D721Med (cell line): ENCODE measurements around the gene SYCP2L.
"Not testable (repeated sequence)": the region's sequence is repeated elsewhere in the genome, so short reads cannot be mapped to it uniquely, and the experiment has no call there.

Source experiments
- DNase-seq: peaks from one replicate; pipeline ENCODE4 v3.0.0; 2011; ENCODE audit warnings: low spot score; ENCODE audit not compliant: insufficient read length
- FAIRE-seq: peaks from 2 replicates; lab custom pipeline; 2011; peaks lifted over from hg19 to GRCh38; lab: Jason Lieb, UNC
- TF ChIP-seq, protein P1 (sequence below): IDR thresholded peaks from 2 replicates; pipeline ENCODE4 v1.5.1; 2012; ENCODE audit warnings: mild to moderate bottlenecking, control low read depth; ENCODE audit not compliant: insufficient read depth; ENCODE audit errors: missing control alignments

Gene SYCP2L

DNA sequence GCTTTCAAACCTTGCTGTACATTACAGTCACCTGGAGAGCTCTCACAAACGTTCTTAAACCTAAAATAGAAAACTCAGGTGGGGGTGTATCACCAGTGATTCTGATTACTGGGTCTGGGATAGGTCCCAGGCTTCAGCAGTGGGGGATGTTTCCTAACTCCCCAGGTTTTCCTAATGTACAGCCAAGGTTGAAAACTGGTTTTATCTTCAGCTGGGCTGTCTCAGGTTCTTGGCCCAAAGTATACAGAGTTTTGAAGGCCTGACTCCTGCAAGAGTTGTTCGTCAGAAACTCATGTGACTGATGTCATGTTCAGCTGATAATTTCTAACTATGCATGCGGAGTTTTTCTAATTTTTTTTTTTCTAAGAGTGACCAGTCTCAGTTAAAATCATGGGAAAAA is 9.8 kb downstream of the SYCP2L start:
- TF ChIP-seq, protein P1, sequence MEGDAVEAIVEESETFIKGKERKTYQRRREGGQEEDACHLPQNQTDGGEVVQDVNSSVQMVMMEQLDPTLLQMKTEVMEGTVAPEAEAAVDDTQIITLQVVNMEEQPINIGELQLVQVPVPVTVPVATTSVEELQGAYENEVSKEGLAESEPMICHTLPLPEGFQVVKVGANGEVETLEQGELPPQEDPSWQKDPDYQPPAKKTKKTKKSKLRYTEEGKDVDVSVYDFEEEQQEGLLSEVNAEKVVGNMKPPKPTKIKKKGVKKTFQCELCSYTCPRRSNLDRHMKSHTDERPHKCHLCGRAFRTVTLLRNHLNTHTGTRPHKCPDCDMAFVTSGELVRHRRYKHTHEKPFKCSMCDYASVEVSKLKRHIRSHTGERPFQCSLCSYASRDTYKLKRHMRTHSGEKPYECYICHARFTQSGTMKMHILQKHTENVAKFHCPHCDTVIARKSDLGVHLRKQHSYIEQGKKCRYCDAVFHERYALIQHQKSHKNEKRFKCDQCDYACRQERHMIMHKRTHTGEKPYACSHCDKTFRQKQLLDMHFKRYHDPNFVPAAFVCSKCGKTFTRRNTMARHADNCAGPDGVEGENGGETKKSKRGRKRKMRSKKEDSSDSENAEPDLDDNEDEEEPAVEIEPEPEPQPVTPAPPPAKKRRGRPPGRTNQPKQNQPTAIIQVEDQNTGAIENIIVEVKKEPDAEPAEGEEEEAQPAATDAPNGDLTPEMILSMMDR = no peak
- FAIRE-seq (no peak), DNase-seq (no peak)

GRCh38 chr6:10901770-10902169 is 14.9 kb downstream of the SYCP2L start:
- TF ChIP-seq, protein P1 = no peak
- no peak for FAIRE-seq
- no peak for DNase-seq

DNA sequence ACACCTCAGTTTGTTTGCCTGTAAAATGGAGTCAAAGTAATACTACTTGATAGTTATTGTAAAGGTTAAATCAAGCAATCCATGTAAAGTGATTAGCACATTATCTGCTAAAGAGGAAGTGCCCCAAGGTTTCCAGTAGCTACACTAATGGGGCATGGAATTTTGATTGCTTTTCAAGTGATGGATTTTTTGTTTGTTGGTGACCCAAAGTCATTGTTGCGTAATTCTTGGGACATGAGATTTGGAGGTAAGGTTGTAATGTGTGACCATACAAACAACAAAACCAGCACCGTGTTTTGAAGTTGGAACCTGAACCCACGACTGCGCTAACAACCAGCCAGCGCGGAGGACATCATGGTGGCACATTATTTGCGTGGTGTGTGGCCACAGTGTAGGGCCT is 17.2 kb downstream of the SYCP2L start:
- FAIRE-seq (no peak), DNase-seq (no peak)
- TF ChIP-seq, protein P1 = no peak

DNA sequence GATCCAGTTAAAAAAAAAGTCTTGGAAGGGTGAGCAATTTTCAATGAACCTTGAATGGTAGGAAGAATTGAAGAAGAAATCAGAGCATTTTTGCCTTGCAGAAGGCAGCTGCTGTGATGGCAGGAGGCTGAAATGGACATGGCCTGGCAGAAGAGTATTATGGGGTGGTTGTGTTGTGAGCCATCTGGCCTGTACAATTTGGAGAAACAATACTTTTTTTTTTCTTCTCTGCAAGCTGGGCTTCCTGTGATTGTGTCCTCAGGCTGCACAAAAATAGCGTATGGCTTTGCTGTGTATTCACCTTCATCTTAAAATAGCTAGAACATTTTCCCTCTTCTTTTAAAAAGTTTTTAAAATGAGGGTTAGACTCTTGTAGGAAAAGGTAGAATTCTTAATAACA is 21.4 kb downstream of the SYCP2L start:
- FAIRE-seq = no peak
- DNase-seq = no peak
- TF ChIP-seq, protein P1 = no peak

- DNase-seq, FAIRE-seq: not testable (repeated sequence)
Measured at GRCh38 chr6:10919520-10919919, 32.7 kb downstream of the SYCP2L start.

- TF ChIP-seq, protein P1 = no peak
- FAIRE-seq (no peak), DNase-seq (no peak)
Measured at GRCh38 chr6:10933126-10933525, 46.3 kb downstream of the SYCP2L start.

GRCh38 chr6:10939840-10940239 is 53.0 kb downstream of the SYCP2L start:
- peak; percentile 11 for FAIRE-seq
- no peak for DNase-seq
- TF ChIP-seq, protein P1 = no peak

DNA sequence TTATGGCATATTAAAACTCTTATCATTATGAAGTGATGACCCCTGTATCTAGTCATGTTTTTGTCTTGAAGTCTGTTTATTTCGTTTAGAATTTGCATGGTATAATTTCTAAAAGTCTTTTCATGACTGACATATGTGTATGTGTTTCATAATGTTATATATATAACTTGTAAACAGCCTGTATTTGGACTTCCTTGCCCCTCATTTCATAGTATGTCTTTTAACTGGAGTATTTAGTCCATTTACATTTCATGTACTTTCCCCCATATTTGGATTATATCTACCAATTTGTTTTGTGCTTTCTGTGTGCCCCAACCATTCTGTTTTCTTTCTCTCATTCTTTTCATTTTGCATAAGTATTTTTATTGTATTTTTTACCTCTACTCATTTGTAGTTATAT is 59.0 kb downstream of the SYCP2L start:
- no peak for DNase-seq
- FAIRE-seq = no peak
- TF ChIP-seq, protein P1 = no peak
